C4-2B (cell line): ENCODE measurements around the gene ENTPD8.

Experiments
- ZFX ChIP-seq: fragments of 450-650 bp; IDR thresholded peaks from 2 replicates; pipeline ENCODE4 v1.6.1; 2017
- TF ChIP-seq, protein P1 (sequence below): fragments of 450-650 bp; conservative IDR thresholded peaks from 2 replicates; pipeline ENCODE4 v1.5.1; 2017; ENCODE audit warnings: mild to moderate bottlenecking

GRCh38 chr9:137408651-137409405 is 32.3 kb downstream of the ENTPD8 start:
- TF ChIP-seq, protein P1, sequence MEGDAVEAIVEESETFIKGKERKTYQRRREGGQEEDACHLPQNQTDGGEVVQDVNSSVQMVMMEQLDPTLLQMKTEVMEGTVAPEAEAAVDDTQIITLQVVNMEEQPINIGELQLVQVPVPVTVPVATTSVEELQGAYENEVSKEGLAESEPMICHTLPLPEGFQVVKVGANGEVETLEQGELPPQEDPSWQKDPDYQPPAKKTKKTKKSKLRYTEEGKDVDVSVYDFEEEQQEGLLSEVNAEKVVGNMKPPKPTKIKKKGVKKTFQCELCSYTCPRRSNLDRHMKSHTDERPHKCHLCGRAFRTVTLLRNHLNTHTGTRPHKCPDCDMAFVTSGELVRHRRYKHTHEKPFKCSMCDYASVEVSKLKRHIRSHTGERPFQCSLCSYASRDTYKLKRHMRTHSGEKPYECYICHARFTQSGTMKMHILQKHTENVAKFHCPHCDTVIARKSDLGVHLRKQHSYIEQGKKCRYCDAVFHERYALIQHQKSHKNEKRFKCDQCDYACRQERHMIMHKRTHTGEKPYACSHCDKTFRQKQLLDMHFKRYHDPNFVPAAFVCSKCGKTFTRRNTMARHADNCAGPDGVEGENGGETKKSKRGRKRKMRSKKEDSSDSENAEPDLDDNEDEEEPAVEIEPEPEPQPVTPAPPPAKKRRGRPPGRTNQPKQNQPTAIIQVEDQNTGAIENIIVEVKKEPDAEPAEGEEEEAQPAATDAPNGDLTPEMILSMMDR = no peak
- no peak for TF ChIP-seq ZFX
